H1 (cell line): ENCODE results near the gene CACNB4. TPM values are rescaled to one million over a fixed set of nuclear protein-coding genes. Genes with fewer than 3 reads are reported as not detected.

Source experiments
- CTCF ChIA-PET: fragments of 300-600 bp; sonication (Branson Sonifier 250); formaldehyde crosslinking; loops from one replicate; lab custom pipeline; 2021; ENCODE audit not compliant: partially characterized antibody; lab: Charles Lee
- POLR2A ChIA-PET: fragments of 300-600 bp; sonication (Branson Sonifier 250); formaldehyde crosslinking; loops from one replicate; lab custom pipeline; 2021; ENCODE audit warnings: inconsistent platforms; ENCODE audit not compliant: partially characterized antibody; lab: Charles Lee
- DNase-seq, 2 experiments: peaks; one replicate each; pipeline versions ENCODE4 v3.0.0 to v3.0.0-alpha.2; 2010 to 2022; ENCODE audit warnings: low spot score in 2 of 2, low read depth in 1 of 2, mixed read lengths in 1 of 2
- FAIRE-seq: peaks from 2 replicates; lab custom pipeline; 2011; peaks lifted over from hg19 to GRCh38; lab: Jason Lieb, UNC
- H2AFZ ChIP-seq: 2 replicates; pipeline ENCODE4 v1.8.1; 2012; ENCODE audit warnings: low read length, inconsistent platforms
- H2AK5ac ChIP-seq: 2 replicates; pipeline ENCODE4 v1.6.1; 2013; ENCODE audit warnings: low read depth, low read length
- H2BK120ac ChIP-seq: replicated peaks from 2 replicates; pipeline ENCODE3; 2013; ENCODE audit warnings: low read depth, low read length, inconsistent platforms
- H2BK12ac ChIP-seq: 2 replicates; pipeline ENCODE4 v1.6.1; 2013; ENCODE audit warnings: low read depth, low read length
- H2BK15ac ChIP-seq: 2 replicates; pipeline ENCODE4 v1.6.1; 2013; ENCODE audit warnings: low read length
- H2BK20ac ChIP-seq: 2 replicates; pipeline ENCODE4 v1.6.1; 2013; ENCODE audit warnings: low read length
- H2BK5ac ChIP-seq: 2 replicates; pipeline ENCODE4 v1.6.1; 2013; ENCODE audit warnings: low read depth, low read length
- H3K14ac ChIP-seq: 2 replicates; pipeline ENCODE4 v1.6.1; 2013; ENCODE audit warnings: inconsistent platforms; ENCODE audit not compliant: insufficient read length
- H3K18ac ChIP-seq: 2 replicates; pipeline ENCODE4 v1.6.1; 2013; ENCODE audit warnings: low read length; ENCODE audit errors: extremely low read depth
- H3K23ac ChIP-seq: 2 replicates; pipeline ENCODE4 v1.6.1; 2013; ENCODE audit warnings: inconsistent platforms; ENCODE audit not compliant: insufficient read length
- H3K23me2 ChIP-seq: 2 replicates; pipeline ENCODE4 v1.6.1; 2013; ENCODE audit warnings: low read depth, low read length
- H3K27ac ChIP-seq: 2 replicates; pipeline ENCODE4 v1.6.1; 2011; ENCODE audit warnings: low read depth, low read length, inconsistent platforms
- H3K27me3 ChIP-seq, 4 experiments: replicated peaks in 1 of 4; 1 replicate in 1 of 4; 2 replicates in 3 of 4; pipeline versions ENCODE4 v1.6.1 to v1.8.1; 2011 to 2013; ENCODE audit warnings: low read length in 3 of 4, mild to moderate bottlenecking in 3 of 4, inconsistent platforms in 2 of 4, mixed read lengths in 2 of 4, moderate library complexity in 1 of 4; ENCODE audit not compliant: control insufficient read depth in 3 of 4, insufficient read depth in 3 of 4; ENCODE audit errors: extremely low read depth in 1 of 4
- H3K36me3 ChIP-seq, 4 experiments: 2 replicates each; pipeline versions ENCODE4 v1.6.1 to v1.8.1; 2011 to 2013; ENCODE audit warnings: mild to moderate bottlenecking in 4 of 4, low read length in 3 of 4, moderate library complexity in 2 of 4, control low read depth in 1 of 4, inconsistent platforms in 1 of 4; ENCODE audit not compliant: insufficient read depth in 4 of 4, control insufficient read depth in 2 of 4
- H3K4ac ChIP-seq: replicated peaks from 2 replicates; pipeline ENCODE3; 2013; ENCODE audit warnings: low read length, low read depth, mixed read lengths, inconsistent platforms; ENCODE audit not compliant: insufficient read length
- H3K4me1 ChIP-seq, 4 experiments: replicated peaks in 1 of 4; 1 replicate in 1 of 4; 2 replicates in 3 of 4; pipeline versions ENCODE4 v1.6.1 to v1.8.1; 2011 to 2013; ENCODE audit warnings: low read length in 3 of 4, inconsistent platforms in 2 of 4, mixed read lengths in 1 of 4; ENCODE audit not compliant: insufficient read depth in 4 of 4, control insufficient read depth in 3 of 4
- H3K4me2 ChIP-seq, 2 experiments: 2 replicates each; pipeline versions ENCODE4 v1.6.1 to v1.8.1; 2011 to 2013; ENCODE audit warnings: low read depth in 2 of 2, low read length in 2 of 2, control low read depth in 1 of 2, inconsistent platforms in 1 of 2, mild to moderate bottlenecking in 1 of 2; ENCODE audit not compliant: insufficient read depth in 1 of 2
- H3K4me3 ChIP-seq, 4 experiments: fragments of 200-600, 300-600 bp in 1 of 4; sonication (generic), shearing (Covaris generic), sonication (Bioruptor Twin) in 1 of 4; 2 replicates each; pipeline versions ENCODE4 v1.5.1 to v1.8.1; 2011 to 2016; ENCODE audit warnings: low read length in 4 of 4, low read depth in 3 of 4, control low read depth in 2 of 4, inconsistent platforms in 2 of 4, mild to moderate bottlenecking in 2 of 4, mixed read lengths in 1 of 4, moderate library complexity in 1 of 4; ENCODE audit not compliant: insufficient read depth in 2 of 4; ENCODE audit errors: extremely low read depth in 1 of 4
- H3K56ac ChIP-seq: replicated peaks from 2 replicates; pipeline ENCODE3; 2013; ENCODE audit warnings: low read depth, mild to moderate bottlenecking, mixed read lengths, low read length, inconsistent platforms; ENCODE audit not compliant: insufficient read length
- H3K79me1 ChIP-seq: 2 replicates; pipeline ENCODE4 v1.6.1; 2013; ENCODE audit warnings: low read depth, low read length, control low read depth
- H3K79me2 ChIP-seq, 2 experiments: 2 replicates each; pipeline versions ENCODE4 v1.6.1 to v1.8.1; 2012 to 2013; ENCODE audit warnings: low read length in 2 of 2, mild to moderate bottlenecking in 2 of 2, inconsistent platforms in 1 of 2; ENCODE audit not compliant: insufficient read depth in 2 of 2, control insufficient read depth in 1 of 2
- H3K9ac ChIP-seq, 4 experiments: replicated peaks in 1 of 4; 1 replicate in 1 of 4; 2 replicates in 3 of 4; pipeline versions ENCODE4 v1.6.1 to v1.8.1; 2011 to 2013; ENCODE audit warnings: low read depth in 3 of 4, low read length in 3 of 4, control low read depth in 2 of 4, mild to moderate bottlenecking in 2 of 4, moderate library complexity in 2 of 4, inconsistent platforms in 1 of 4; ENCODE audit errors: extremely low read depth in 1 of 4
- H3K9me3 ChIP-seq, 2 experiments: 2 replicates each; pipeline versions ENCODE4 v1.6.1 to v1.8.1; 2012 to 2013; ENCODE audit warnings: mild to moderate bottlenecking in 2 of 2, moderate library complexity in 2 of 2, control low read depth in 1 of 2, inconsistent platforms in 1 of 2, low read depth in 1 of 2, low read length in 1 of 2, mixed read lengths in 1 of 2; ENCODE audit not compliant: insufficient read depth in 2 of 2
- H4K20me1 ChIP-seq, 2 experiments: replicated peaks in 1 of 2; 2 replicates each; pipeline versions ENCODE3 to v1.8.1; 2011 to 2013; ENCODE audit warnings: inconsistent platforms in 2 of 2, low read length in 2 of 2, mild to moderate bottlenecking in 1 of 2; ENCODE audit not compliant: insufficient read depth in 2 of 2, control insufficient read depth in 1 of 2
- H4K5ac ChIP-seq: 2 replicates; pipeline ENCODE4 v1.6.1; 2013; ENCODE audit warnings: low read length, low read depth, mixed read lengths, inconsistent platforms; ENCODE audit not compliant: insufficient read length
- H4K8ac ChIP-seq: 2 replicates; pipeline ENCODE4 v1.8.0; 2013; ENCODE audit warnings: mild to moderate bottlenecking, moderate library complexity, low read length, inconsistent platforms; ENCODE audit not compliant: insufficient read depth; ENCODE audit errors: extremely low read depth
- H4K91ac ChIP-seq: replicated peaks from 2 replicates; pipeline ENCODE3; 2013; ENCODE audit warnings: low read length, mixed read lengths, inconsistent platforms; ENCODE audit not compliant: insufficient read length
- CTBP2 ChIP-seq: IDR thresholded peaks from 2 replicates; pipeline ENCODE4 v1.7.0; 2011; ENCODE audit warnings: borderline replicate concordance, mild to moderate bottlenecking, moderate library complexity, mixed read lengths, low read length; ENCODE audit not compliant: insufficient read depth, insufficient read length
- E2F6 ChIP-seq: IDR thresholded peaks from 2 replicates; pipeline ENCODE4 v1.6.1; 2012; ENCODE audit warnings: inconsistent platforms
- GTF2F1 ChIP-seq: IDR thresholded peaks from 2 replicates; pipeline ENCODE4 v1.6.1; 2012; ENCODE audit warnings: low read depth, low read length, improper control_type of control experiment, borderline replicate concordance
- POLR2AphosphoS5 ChIP-seq: IDR thresholded peaks from 2 replicates; pipeline ENCODE4 v1.6.1; 2011; ENCODE audit warnings: low read depth, low read length
- SUZ12 ChIP-seq: fragments of 200-600 bp; sonication (generic); IDR thresholded peaks from 2 replicates; pipeline ENCODE4 v1.6.1; 2012; ENCODE audit warnings: mild to moderate bottlenecking, inconsistent platforms, low read length, moderate library complexity, mixed read lengths
- TBP ChIP-seq: IDR thresholded peaks from 2 replicates; pipeline ENCODE4 v1.6.1; 2011; ENCODE audit warnings: low read depth, low read length, improper control_type of control experiment
- WGBS, 2 experiments: shearing (Covaris generic) in 1 of 2; methylation state at CpG; one replicate each; pipeline versions ENCODE4 v1.1.6 to v1.1.7; 2013 to 2015; ENCODE audit warnings: low lambda C conversion rate in 2 of 2, mixed read lengths in 2 of 2, inconsistent platforms in 1 of 2, low coverage in 1 of 2, missing lambda C conversion rate in 1 of 2; ENCODE audit not compliant: insufficient replicate concordance in 2 of 2, insufficient coverage in 1 of 2, insufficient read length in 1 of 2; ENCODE audit errors: extremely low coverage in 1 of 2, missing lambda C conversion rate in 1 of 2; 5-methylcytosine and 5-hydroxymethylcytosine counted together
- polyA plus RNA-seq, 7 experiments: library from polyadenylated mRNA; depleted of rRNA in 3 of 7; stranded (reverse) in 5 of 7; unstranded in 2 of 7; fragments of >200 nt in 5 of 7; fragments of 200-250 nt in 2 of 7; gene quantifications; 1 replicate in 5 of 7; 2 replicates in 1 of 7; 4 replicates in 1 of 7; pipeline versions ENCODE4 v1.2.1 to v1.2.3, GENCODE V29; 2011 to 2013; ENCODE audit warnings: missing spikeins in 2 of 7, mixed read lengths in 2 of 7
- total RNA-seq: library from RNA; stranded (reverse); fragmentation: NEBNext Ultra II Directional; extraction: Animal tissue kit (Norgen Biotek cat#: 25700); gene quantifications from 2 replicates; pipeline ENCODE4 v1.2.1, GENCODE V29; 2021

The CACNB4 gene
- total and polyA plus RNA-seq, 2 of the 8 experiments (the other 6 are each of a cell fraction or from before 2014, with no cell fraction given) = 2.0 to 4.0 TPM

GRCh38 chr2:151810489-151810888 lies 288.4 kb downstream of the CACNB4 start:
- no peak overlapping the region for H3K4me2 ChIP-seq
- CTCF ChIA-PET = interaction anchor here (0.7 to 1.4 kb wide), 3 partner anchors 22 to 204 kb away, joined by 3 to 4 read pairs (median 3); no protein-coding TSS in a partner anchor

More at GRCh38 chr2:151810489-151810888, 288.4 kb downstream of the CACNB4 start:
- Histone ChIP-seq H4K8ac (no peak overlapping the region), H2AK5ac (no peak overlapping the region), H3K27ac (no peak overlapping the region), H3K18ac (no peak overlapping the region), H3K79me2 (peaks cover 0 to 4% of the 10 kb centered on the region in 2 experiments; a peak in 1 of 4 replicates), H3K79me1 (no peaks in the 10 kb centered on the region), H3K4me1 (no peaks in the 10 kb centered on the region), H2BK15ac (no peak overlapping the region), H4K20me1 (no peaks in the 10 kb centered on the region), H3K4ac (no peak overlapping the region), H3K14ac (no peak overlapping the region), H2BK120ac (no peak overlapping the region), H3K36me3 (peaks cover 4 to 65% (median 23%) of the 10 kb centered on the region in 4 experiments; a peak in 7 of 8 replicates), H3K56ac (no peak overlapping the region), H3K27me3 (no peaks in the 10 kb centered on the region), H2BK12ac (no peak overlapping the region), H3K23ac (no peak overlapping the region), H3K23me2 (peaks cover 3% of the 10 kb centered on the region), H3K9me3 (no peaks in the 10 kb centered on the region), H2BK5ac (no peak overlapping the region), H2BK20ac (no peak overlapping the region), H4K5ac (no peak overlapping the region), H3K9ac (no peak overlapping the region), H4K91ac (no peak overlapping the region), H3K4me3 (no peak overlapping the region), H2AFZ (no peak overlapping the region)
- 92% methylated on average over 1 of the region's 1 CpG; no CpG with 5 or more reads in 1 of the 2 experiments for WGBS, 2 experiments
- DNase-seq (no peak), FAIRE-seq (no peak)
- POLR2A ChIA-PET = no interaction called here
- TF ChIP-seq TBP = no peak
- no peak for TF ChIP-seq POLR2AphosphoS5
- no peak for TF ChIP-seq E2F6
- TF ChIP-seq GTF2F1 = no peak
- no peak for TF ChIP-seq CTBP2
- TF ChIP-seq SUZ12 = no peak
